DMS53 treated with DMSO at 0.1 percent for 48 hours (cell line): ENCODE measurements around the gene EIF5A2.
"Not testable (repeated sequence)": the region's sequence is repeated elsewhere in the genome, so short reads cannot be mapped to it uniquely, and the experiment has no call there.

ENCODE experiments used
- DNase-seq: peaks from one replicate; lab custom pipeline; 2025; ENCODE audit not compliant: unreplicated experiment; lab: John Stamatoyannopoulos, UW

The EIF5A2 gene

GRCh38 chr3:170908235-170909116, at the start of gene EIF5A2:
TSS of gene EIF5A2 (minus strand) at chr3:170908637. CDS start at chr3:170907806, 831 bp downstream.
- no peak for DNase-seq

GRCh38 chr3:170956647-170957046, 48.2 kb upstream of the EIF5A2 start:
- DNase-seq = no peak

GRCh38 chr3:170953736-170954135, 45.3 kb upstream of the EIF5A2 start:
- DNase-seq = no peak

GRCh38 chr3:170953229-170953628, 44.8 kb upstream of the EIF5A2 start:
- DNase-seq = no peak

GRCh38 chr3:170949211-170949610, 40.8 kb upstream of the EIF5A2 start:
- DNase-seq = no peak

- DNase-seq = no peak
Observed at GRCh38 chr3:170947018-170947769, 38.8 kb upstream of the EIF5A2 start.

GRCh38 chr3:170942011-170942410, 33.6 kb upstream of the EIF5A2 start:
- no peak for DNase-seq

GRCh38 chr3:170941551-170941950, 33.1 kb upstream of the EIF5A2 start:
- no peak for DNase-seq

GRCh38 chr3:170933039-170933438, 24.6 kb upstream of the EIF5A2 start:
- not testable (repeated sequence) for DNase-seq

GRCh38 chr3:170923553-170923952, 15.1 kb upstream of the EIF5A2 start:
- not testable (repeated sequence) for DNase-seq

GRCh38 chr3:170918715-170919114, 10.3 kb upstream of the EIF5A2 start:
- DNase-seq = no peak

- no peak for DNase-seq
Observed at GRCh38 chr3:170914690-170915089, 6.3 kb upstream of the EIF5A2 start.

- no peak for DNase-seq
Observed at GRCh38 chr3:170914212-170914611, 5.8 kb upstream of the EIF5A2 start.

GRCh38 chr3:170911051-170911450, 2.6 kb upstream of the EIF5A2 start:
- no peak for DNase-seq

GRCh38 chr3:170910542-170910941, 2.1 kb upstream of the EIF5A2 start:
- DNase-seq = no peak

- no peak for DNase-seq
Observed at GRCh38 chr3:170909129-170909903, 879 bp upstream of the EIF5A2 start.

- DNase-seq = no peak
Observed at GRCh38 chr3:170907637-170908234, 701 bp downstream of the EIF5A2 start.

GRCh38 chr3:170905862-170906261, 2.6 kb downstream of the EIF5A2 start:
- no peak for DNase-seq

GRCh38 chr3:170903123-170903522, 5.3 kb downstream of the EIF5A2 start:
- DNase-seq = no peak

GRCh38 chr3:170899455-170899854, 9.0 kb downstream of the EIF5A2 start:
- DNase-seq = no peak

- DNase-seq = no peak
Observed at GRCh38 chr3:170897978-170898377, 10.5 kb downstream of the EIF5A2 start.
